Endodermal cell (in vitro differentiated cells): ENCODE measurements around the gene TSPAN3. TPM values are rescaled to one million over a fixed set of nuclear protein-coding genes. Genes with fewer than 3 reads are reported as not detected.

ENCODE experiments used
- DNase-seq: peaks from one replicate; pipeline ENCODE4 v3.0.0-alpha.2; 2017
- H3K27ac ChIP-seq: 2 replicates; pipeline ENCODE4 v1.5.1; 2013; ENCODE audit warnings: mild to moderate bottlenecking, low read depth, low read length, moderate library complexity
- H3K27me3 ChIP-seq: 2 replicates; pipeline ENCODE4 v1.6.1; 2013; ENCODE audit warnings: mild to moderate bottlenecking, low read length, moderate library complexity; ENCODE audit not compliant: insufficient read depth, control insufficient read depth, poor library complexity, severe bottlenecking
- H3K36me3 ChIP-seq: 2 replicates; pipeline ENCODE4 v1.7.0; 2013; ENCODE audit warnings: mild to moderate bottlenecking, low read length, moderate library complexity; ENCODE audit not compliant: control insufficient read depth, insufficient read depth
- H3K4me1 ChIP-seq: one replicate; pipeline ENCODE4 v1.7.0; 2013; ENCODE audit warnings: low read length; ENCODE audit not compliant: control insufficient read depth, insufficient read depth
- H3K4me3 ChIP-seq: 2 replicates; pipeline ENCODE4 v1.5.1; 2013; ENCODE audit warnings: mild to moderate bottlenecking, low read length, moderate library complexity
- H3K9ac ChIP-seq: 2 replicates; pipeline ENCODE4 v1.6.1; 2013; ENCODE audit warnings: mild to moderate bottlenecking, low read length, moderate library complexity; ENCODE audit not compliant: poor library complexity, severe bottlenecking; ENCODE audit errors: extremely low read depth
- H3K9me3 ChIP-seq: 2 replicates; pipeline ENCODE4 v1.6.1; 2013; ENCODE audit warnings: mild to moderate bottlenecking, low read length, moderate library complexity; ENCODE audit not compliant: control insufficient read depth
- H3K27ac Mint-ChIP-seq: 2 replicates; pipeline ENCODE4 v1.8.0; 2020; ENCODE audit warnings: mixed read lengths
- H3K27me3 Mint-ChIP-seq: 2 replicates; pipeline ENCODE4 v1.8.0; 2021; ENCODE audit warnings: mild to moderate bottlenecking, mixed read lengths; ENCODE audit not compliant: insufficient read depth
- H3K36me3 Mint-ChIP-seq: 2 replicates; pipeline ENCODE4 v1.8.0; 2020; ENCODE audit warnings: low read depth, mixed read lengths
- H3K4me1 Mint-ChIP-seq: 2 replicates; pipeline ENCODE4 v1.8.0; 2020; ENCODE audit warnings: mixed read lengths
- H3K4me3 Mint-ChIP-seq: 2 replicates; pipeline ENCODE4 v1.8.0; 2020; ENCODE audit warnings: mild to moderate bottlenecking, moderate library complexity, mixed read lengths
- H3K9me3 Mint-ChIP-seq: 2 replicates; pipeline ENCODE4 v1.8.0; 2020; ENCODE audit warnings: mild to moderate bottlenecking, mixed read lengths
- WGBS, 2 experiments: methylation state at CpG; one replicate each; pipeline versions ENCODE4 v1.1.5 to v1.1.7; 2013; ENCODE audit warnings: missing lambda C conversion rate in 2 of 2, mixed read lengths in 1 of 2; ENCODE audit not compliant: insufficient coverage in 1 of 2, insufficient read length in 1 of 2; 5-methylcytosine and 5-hydroxymethylcytosine counted together
- total RNA-seq, 2 donors: library from RNA; stranded (reverse); fragmentation: NEBNext Ultra II Directional in 1 of 2; extraction: Animal tissue kit (Norgen Biotek cat#: 25700) in 1 of 2; gene quantifications; 2 replicates in 1 of 2; 3 replicates in 1 of 2; pipeline ENCODE4 v1.2.1, GENCODE V29; 2021
- TF ChIP-seq, protein P1 (sequence below): fragments of 200-600 bp; sonication (generic); conservative IDR thresholded peaks from 2 replicates; pipeline ENCODE4 v1.5.0; 2021; ENCODE audit warnings: antibody characterized with exemption, mild to moderate bottlenecking

The TSPAN3 gene
- total RNA-seq, 2 donors from 2014 or later = 188 to 211 TPM

DNA sequence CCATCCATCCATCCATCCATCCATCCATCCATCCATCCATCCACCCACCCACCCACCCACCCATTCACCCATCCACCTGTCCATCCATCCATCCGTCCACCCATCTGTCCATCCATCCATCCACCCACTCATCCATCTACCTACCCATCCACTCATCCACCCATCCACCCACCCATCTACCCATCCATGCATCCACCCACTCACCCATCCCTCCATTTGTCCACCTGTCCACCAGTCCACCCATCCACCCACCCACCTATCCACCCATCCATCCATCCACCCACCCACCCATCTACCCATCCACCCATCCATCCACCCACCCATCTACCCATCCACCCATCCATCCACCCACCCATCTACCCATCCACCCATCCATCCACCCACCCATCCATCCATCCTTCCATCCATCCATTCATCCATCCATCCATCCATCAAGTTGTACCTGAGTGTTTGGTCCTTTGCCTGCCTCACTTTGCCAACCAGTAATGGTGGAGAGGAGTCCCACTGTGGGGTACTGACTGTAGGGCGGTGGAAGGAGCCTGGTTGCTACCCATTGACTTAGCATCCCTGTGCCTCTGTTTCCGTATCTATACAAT is 58.7 kb downstream of the TSPAN3 start:
- Histone ChIP-seq H3K9me3 (no peaks in the 10 kb centered on the region), H3K9ac (no peak overlapping the region), H3K4me1 (no peaks in the 10 kb centered on the region), H3K27ac (no peak overlapping the region), H3K27me3 (no peaks in the 10 kb centered on the region), H3K4me3 (no peak overlapping the region), H3K36me3 (no peaks in the 10 kb centered on the region)
- Mint-ChIP-seq H3K9me3 (no peaks in the 10 kb centered on the region), H3K4me1 (no peaks in the 10 kb centered on the region), H3K4me3 (no peak overlapping the region), H3K27me3 (no peaks in the 10 kb centered on the region), H3K36me3 (no peaks in the 10 kb centered on the region), H3K27ac (no peak overlapping the region)
- 93 to 100% methylated on average over 2 to 3 of the region's 3 CpGs for WGBS, 2 experiments
- TF ChIP-seq, protein P1, sequence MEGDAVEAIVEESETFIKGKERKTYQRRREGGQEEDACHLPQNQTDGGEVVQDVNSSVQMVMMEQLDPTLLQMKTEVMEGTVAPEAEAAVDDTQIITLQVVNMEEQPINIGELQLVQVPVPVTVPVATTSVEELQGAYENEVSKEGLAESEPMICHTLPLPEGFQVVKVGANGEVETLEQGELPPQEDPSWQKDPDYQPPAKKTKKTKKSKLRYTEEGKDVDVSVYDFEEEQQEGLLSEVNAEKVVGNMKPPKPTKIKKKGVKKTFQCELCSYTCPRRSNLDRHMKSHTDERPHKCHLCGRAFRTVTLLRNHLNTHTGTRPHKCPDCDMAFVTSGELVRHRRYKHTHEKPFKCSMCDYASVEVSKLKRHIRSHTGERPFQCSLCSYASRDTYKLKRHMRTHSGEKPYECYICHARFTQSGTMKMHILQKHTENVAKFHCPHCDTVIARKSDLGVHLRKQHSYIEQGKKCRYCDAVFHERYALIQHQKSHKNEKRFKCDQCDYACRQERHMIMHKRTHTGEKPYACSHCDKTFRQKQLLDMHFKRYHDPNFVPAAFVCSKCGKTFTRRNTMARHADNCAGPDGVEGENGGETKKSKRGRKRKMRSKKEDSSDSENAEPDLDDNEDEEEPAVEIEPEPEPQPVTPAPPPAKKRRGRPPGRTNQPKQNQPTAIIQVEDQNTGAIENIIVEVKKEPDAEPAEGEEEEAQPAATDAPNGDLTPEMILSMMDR = no peak
- DNase-seq = no peak

GRCh38 chr15:77010857-77011256 is 60.1 kb downstream of the TSPAN3 start:
- no peak for DNase-seq
- no peak overlapping the region for H3K27ac Mint-ChIP-seq
- H3K4me1 Mint-ChIP-seq = no peaks in the 10 kb centered on the region
- Histone ChIP-seq H3K4me1 (no peaks in the 10 kb centered on the region), H3K4me3 (no peak overlapping the region), H3K27ac (no peak overlapping the region), H3K27me3 (no peaks in the 10 kb centered on the region), H3K9me3 (no peaks in the 10 kb centered on the region), H3K36me3 (no peaks in the 10 kb centered on the region), H3K9ac (no peak overlapping the region)
- H3K4me3 Mint-ChIP-seq = no peak overlapping the region
- H3K36me3 Mint-ChIP-seq = no peaks in the 10 kb centered on the region
- no peaks in the 10 kb centered on the region for H3K27me3 Mint-ChIP-seq
- TF ChIP-seq, protein P1 = no peak
- WGBS, 2 experiments = 85 to 89% methylated on average over 2 to 4 of the region's 4 CpGs
- no peaks in the 10 kb centered on the region for H3K9me3 Mint-ChIP-seq

DNA sequence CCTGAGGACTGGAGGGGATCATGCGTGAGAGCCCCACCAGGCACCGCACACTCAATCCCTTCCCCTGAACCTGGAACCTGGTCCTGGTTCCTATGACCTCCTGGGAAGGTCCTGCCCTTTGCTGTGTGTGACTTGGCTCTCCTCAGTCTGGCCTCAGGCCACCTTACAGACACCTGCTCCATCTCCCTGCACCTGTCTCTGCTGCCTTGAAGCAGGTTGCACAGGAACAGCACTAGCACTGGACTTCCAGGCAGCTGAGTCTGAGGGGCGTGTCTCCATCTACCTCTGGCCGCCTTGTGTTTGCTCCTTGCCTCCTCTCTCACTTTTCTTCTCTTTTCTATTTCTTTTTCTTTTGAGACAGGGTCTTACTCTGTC is 60.6 kb downstream of the TSPAN3 start:
- no peaks in the 10 kb centered on the region for H3K27me3 ChIP-seq
- TF ChIP-seq, protein P1 = no peak
- no peak overlapping the region for H3K9ac ChIP-seq
- Mint-ChIP-seq H3K36me3 (no peaks in the 10 kb centered on the region), H3K4me3 (no peak overlapping the region), H3K27ac (no peak overlapping the region), H3K27me3 (no peaks in the 10 kb centered on the region), H3K9me3 (no peaks in the 10 kb centered on the region), H3K4me1 (no peaks in the 10 kb centered on the region)
- no peaks in the 10 kb centered on the region for H3K4me1 ChIP-seq
- no peaks in the 10 kb centered on the region for H3K36me3 ChIP-seq
- 88 to 93% methylated on average over 3 to 4 of the region's 4 CpGs for WGBS, 2 experiments
- H3K9me3 ChIP-seq = no peaks in the 10 kb centered on the region
- no peak for DNase-seq
- H3K27ac ChIP-seq = no peak overlapping the region
- H3K4me3 ChIP-seq = no peak overlapping the region
